GM18867 (cell line): ENCODE results near the gene CETP.
"Not testable (repeated sequence)": the region's sequence is repeated elsewhere in the genome, so short reads cannot be mapped to it uniquely, and the experiment has no call there.

Experiments used
- ATAC-seq: cut with Tn5 transposase; IDR thresholded peaks from one replicate; pipeline ENCODE4 v1.9.1; 2021; ENCODE audit warnings: mild to moderate bottlenecking, moderate library complexity; ENCODE audit not compliant: unreplicated experiment

Gene CETP

GRCh38 chr16:56980201-56980535 is 18.4 kb downstream of the CETP start:
- no peak for ATAC-seq

- no peak for ATAC-seq
Observed at GRCh38 chr16:56980792-56981724, 19.3 kb downstream of the CETP start.

GRCh38 chr16:56981729-56982271 is 20.1 kb downstream of the CETP start:
- ATAC-seq: no peak

- no peak for ATAC-seq
Observed at GRCh38 chr16:56982695-56983094, 20.9 kb downstream of the CETP start.

DNA sequence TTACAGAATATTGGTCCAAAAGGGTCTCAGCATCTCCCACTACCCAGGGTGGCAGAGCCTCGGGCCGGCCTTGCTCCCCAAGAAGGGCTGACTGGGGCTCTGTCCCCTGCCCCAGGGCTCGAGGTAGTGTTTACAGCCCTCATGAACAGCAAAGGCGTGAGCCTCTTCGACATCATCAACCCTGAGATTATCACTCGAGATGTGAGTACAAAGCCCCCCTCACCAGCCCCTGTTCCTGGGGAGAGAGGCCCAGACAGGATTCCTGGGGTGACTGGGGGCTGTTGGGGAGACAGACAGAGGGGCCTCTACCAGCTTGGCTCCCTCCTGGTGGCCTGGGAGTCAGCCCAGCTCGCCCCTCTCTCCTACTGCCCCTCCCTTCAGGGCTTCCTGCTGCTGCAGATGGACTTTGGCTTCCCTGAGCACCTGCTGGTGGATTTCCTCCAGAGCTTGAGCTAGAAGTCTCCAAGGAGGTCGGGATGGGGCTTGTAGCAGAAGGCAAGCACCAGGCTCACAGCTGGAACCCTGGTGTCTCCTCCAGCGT is 21.5 kb downstream of the CETP start:
- no peak for ATAC-seq

DNA sequence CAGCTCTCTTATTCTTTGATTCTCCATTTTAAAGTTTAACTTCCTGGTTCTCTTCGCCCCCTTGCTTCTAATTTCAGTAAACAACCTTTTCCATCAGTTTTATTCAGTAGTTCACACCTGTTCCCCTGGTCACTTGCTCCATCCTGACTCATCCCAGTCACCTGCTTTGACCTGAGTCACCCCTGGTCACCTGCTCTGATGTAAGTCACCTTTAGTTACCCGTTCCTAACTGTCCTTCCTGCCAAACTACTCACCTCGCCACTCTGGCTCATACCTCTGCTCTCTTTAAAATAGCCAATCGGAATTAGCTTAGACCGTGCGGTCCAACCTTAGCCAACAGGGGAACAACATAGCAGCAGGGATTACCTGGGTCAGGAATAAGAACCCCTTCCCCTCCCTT is 22.9 kb downstream of the CETP start:
- ATAC-seq: no peak

GRCh38 chr16:56985288-56985961 is 23.7 kb downstream of the CETP start:
- no peak for ATAC-seq

DNA sequence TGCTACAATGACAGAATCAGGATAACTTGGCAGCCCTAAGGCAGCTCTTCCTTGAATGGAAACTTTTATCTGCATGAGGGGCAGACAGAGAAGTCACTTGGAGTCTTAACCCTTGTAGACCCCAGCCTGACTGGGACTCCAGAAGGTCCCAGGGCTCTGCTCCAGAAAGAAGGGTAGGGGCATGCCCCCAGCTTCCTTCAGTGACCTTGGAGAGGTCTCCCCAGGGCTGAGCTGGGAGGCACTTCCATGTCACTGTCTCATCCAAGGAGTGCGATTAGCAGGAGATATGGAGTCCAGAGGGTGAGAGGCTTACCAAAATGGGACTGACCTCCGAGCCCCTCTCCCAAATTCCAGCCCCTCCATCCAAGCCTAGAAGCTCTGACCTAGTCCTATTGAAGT is 24.2 kb downstream of the CETP start:
- ATAC-seq: no peak

DNA sequence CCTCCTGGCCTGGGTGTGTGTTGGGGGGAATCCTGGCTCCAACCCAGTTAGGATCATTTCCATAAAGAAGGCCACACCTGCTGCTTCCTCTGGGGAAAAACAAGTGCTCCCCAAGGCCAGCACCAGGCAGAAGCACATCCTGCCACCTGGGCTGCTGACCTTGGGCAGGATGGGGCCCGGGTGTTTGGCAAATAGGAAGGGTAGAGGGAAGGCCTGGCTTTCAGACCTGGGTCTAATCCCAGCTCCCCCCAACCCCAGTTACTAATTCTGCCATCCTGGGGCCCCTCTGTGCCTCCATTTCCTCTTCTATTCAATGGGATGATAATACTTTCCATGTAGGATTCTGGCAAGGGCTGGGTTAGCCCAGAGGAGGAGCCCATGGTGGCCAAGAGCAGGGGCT is 24.6 kb downstream of the CETP start:
- ATAC-seq: no peak

GRCh38 chr16:56986908-56987307 is 25.2 kb downstream of the CETP start:
- ATAC-seq: not testable (repeated sequence)

GRCh38 chr16:56987692-56988091 is 25.9 kb downstream of the CETP start:
- no peak for ATAC-seq

GRCh38 chr16:56988161-56988947 is 26.6 kb downstream of the CETP start:
- ATAC-seq: no peak

- peak; percentile 76 for ATAC-seq
Observed at GRCh38 chr16:56988948-56989945, 27.5 kb downstream of the CETP start, which contains the start of gene NLRC5. Gene NLRC5, plus strand, starts transcription at chr16:56989557. Its CDS starts 31,156 bp downstream, at chr16:57020713.

GRCh38 chr16:56989988-56990387 is 28.2 kb downstream of the CETP start:
- ATAC-seq: no peak

GRCh38 chr16:56990407-56991286 is 28.9 kb downstream of the CETP start:
- ATAC-seq: no peak

- ATAC-seq: not testable (repeated sequence)
Observed at GRCh38 chr16:56992431-56992830, 30.7 kb downstream of the CETP start.

DNA sequence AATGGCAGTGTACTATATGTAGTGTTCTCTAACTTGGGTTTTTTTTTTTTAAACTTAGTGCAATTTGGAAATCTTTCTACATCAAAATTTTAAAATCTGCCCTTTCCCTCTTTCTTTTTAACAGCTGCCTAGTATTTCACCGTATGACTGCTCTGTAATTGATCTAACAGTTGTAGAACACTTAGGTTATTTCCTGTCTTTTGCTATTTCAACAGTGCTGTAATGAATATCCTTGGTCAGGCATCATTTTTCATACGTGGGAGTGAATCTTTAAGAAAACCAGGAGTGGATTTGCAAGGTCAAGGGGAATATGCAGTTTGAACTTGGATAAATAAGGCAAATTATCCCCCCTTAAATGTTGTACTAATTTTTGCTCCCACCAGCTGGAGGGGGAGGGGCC is 31.5 kb downstream of the CETP start:
- no peak for ATAC-seq

- ATAC-seq: no peak
Observed at GRCh38 chr16:56994311-56994710, 32.6 kb downstream of the CETP start.
